GM12864 (cell line): Measurements from ENCODE around the gene OLFML2A.
"Not testable (repeated sequence)": the region's sequence is repeated elsewhere in the genome, so short reads cannot be mapped to it uniquely, and the experiment has no call there.

Source experiments
- DNase-seq: peaks from one replicate; pipeline ENCODE4 v3.0.0-alpha.2; 2011; ENCODE audit warnings: low read depth
- H3K4me3 ChIP-seq: 2 replicates; pipeline ENCODE4 v1.5.1; 2011; ENCODE audit warnings: mild to moderate bottlenecking, low read depth, low read length, control low read depth
- TF ChIP-seq, protein P1 (sequence below): IDR thresholded peaks from 2 replicates; pipeline ENCODE4 v1.5.1; 2011; ENCODE audit warnings: low read depth, mild to moderate bottlenecking, moderate library complexity, low read length, control low read depth, inconsistent platforms; ENCODE audit errors: missing control alignments

The OLFML2A gene

DNA sequence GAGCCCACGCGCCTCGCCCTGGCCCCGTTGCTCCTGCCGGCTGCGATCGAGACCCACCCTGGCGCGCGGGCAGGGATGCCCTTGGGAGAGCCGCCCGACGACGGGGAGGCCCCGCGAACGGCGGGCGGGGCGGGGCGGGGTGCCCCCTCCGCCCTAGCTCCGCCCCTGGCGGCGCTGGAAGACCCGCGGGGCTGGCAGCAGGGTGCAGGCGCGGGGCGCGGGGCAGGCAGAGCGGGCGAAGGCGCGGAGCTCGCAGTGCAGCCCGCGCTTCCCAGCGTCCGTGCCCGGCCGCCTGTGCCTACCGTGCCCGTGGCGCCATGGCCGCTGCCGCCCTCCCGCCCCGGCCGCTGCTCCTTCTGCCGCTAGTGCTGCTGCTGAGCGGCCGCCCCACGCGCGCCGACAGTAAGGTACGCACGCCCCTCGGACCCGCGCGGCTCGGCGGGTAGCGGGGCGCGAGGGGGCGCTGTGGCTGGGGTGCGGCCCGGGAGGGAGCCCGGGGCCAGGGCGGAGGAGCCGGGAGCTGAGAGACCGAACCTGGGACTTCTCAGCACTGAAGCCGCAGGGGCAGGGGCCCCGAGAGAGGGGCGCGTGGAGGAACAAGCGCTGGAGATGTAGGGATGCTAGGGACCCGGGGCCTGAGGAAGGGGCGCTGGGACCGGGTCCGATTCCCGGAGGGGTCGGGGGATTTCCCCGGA, at the start of gene OLFML2A:
Gene OLFML2A, plus strand, starts transcription at position 180 of the 695 bp plus-strand sequence. Its CDS starts 138 bp downstream, at position 318.
- H3K4me3 ChIP-seq: peak within 1 kb of the TSS; percentile 46
- DNase-seq: no peak
- TF ChIP-seq, protein P1, sequence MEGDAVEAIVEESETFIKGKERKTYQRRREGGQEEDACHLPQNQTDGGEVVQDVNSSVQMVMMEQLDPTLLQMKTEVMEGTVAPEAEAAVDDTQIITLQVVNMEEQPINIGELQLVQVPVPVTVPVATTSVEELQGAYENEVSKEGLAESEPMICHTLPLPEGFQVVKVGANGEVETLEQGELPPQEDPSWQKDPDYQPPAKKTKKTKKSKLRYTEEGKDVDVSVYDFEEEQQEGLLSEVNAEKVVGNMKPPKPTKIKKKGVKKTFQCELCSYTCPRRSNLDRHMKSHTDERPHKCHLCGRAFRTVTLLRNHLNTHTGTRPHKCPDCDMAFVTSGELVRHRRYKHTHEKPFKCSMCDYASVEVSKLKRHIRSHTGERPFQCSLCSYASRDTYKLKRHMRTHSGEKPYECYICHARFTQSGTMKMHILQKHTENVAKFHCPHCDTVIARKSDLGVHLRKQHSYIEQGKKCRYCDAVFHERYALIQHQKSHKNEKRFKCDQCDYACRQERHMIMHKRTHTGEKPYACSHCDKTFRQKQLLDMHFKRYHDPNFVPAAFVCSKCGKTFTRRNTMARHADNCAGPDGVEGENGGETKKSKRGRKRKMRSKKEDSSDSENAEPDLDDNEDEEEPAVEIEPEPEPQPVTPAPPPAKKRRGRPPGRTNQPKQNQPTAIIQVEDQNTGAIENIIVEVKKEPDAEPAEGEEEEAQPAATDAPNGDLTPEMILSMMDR: peak; percentile 34

GRCh38 chr9:124730772-124731171, 46.2 kb upstream of the OLFML2A start:
- H3K4me3 ChIP-seq: no peak overlapping the region
- TF ChIP-seq, protein P1: no peak
- DNase-seq: no peak

DNA sequence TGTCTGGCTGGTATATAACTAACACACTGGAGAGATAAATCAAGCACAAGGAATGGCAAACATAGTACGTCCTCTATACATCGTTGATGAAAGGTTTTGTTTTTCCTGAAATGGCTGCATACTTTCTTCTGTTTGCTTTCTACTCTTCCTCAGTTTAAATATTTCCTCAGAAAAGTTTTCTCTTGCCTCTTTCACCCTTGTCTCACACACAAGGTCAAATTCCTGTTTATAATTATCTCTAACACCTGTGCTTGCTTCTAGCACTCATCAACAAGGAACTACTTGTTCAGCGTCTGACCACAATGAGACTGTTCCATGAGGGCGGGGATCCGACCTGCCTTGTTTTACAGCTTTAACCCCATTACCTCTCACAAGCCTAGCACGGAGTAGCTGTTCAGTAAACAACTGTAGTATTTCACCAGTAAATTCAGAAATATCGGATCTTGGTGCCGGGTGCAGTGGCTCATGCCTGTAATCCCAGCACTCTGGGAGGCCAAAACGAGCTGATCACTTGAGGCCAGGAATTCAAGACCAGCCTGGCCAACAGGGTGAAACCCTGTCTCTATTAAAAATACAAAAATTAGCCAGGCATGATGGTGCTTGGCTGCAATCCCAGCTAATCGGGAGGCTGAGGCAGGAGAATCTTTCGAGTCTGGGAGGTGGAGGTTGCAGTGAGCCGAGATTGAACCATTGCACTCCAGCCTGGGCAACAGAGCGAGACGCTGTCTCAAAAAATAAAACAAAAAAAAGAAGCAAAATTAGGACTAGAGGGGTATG, 42.8 kb upstream of the OLFML2A start:
- no peak for DNase-seq
- TF ChIP-seq, protein P1: no peak
- no peak overlapping the region for H3K4me3 ChIP-seq

DNA sequence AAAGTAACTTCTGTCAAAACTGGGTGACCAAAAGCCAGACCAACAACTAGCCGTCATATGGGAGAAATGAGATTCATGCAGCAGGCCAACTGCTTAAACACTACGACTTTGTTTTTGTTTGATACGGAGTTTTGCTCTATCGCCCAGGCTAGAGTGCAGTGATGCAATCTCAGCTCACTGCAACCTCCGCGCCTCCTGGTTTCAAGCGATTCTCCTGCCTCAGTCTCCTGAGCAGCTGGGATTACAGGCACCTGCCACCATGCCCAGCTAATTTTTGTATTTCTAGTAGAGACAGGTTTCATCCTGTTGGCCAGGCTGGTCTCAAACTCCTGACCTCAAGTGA, 42.2 kb upstream of the OLFML2A start:
- DNase-seq, H3K4me3 ChIP-seq: not testable (repeated sequence)

DNA sequence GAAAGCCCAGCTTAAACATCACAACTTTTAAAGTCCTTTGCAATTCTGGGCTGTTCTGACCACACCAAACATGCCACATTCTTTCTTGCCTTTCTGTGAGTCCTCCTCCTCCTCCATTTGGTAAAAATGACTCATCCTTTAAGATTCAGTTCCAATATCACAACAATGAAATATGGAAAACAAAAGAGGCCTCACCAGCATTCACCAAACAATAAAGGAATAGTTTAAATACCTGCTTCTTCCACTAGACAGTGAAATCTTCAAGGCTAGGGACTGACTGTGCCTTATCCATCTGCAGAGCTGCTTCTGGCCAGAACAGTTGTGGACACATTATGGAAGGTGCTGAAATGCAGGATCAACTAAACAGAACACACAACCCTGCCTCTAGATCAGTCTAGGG, 41.8 kb upstream of the OLFML2A start:
- DNase-seq: no peak
- no peak overlapping the region for H3K4me3 ChIP-seq
- TF ChIP-seq, protein P1: no peak

DNA sequence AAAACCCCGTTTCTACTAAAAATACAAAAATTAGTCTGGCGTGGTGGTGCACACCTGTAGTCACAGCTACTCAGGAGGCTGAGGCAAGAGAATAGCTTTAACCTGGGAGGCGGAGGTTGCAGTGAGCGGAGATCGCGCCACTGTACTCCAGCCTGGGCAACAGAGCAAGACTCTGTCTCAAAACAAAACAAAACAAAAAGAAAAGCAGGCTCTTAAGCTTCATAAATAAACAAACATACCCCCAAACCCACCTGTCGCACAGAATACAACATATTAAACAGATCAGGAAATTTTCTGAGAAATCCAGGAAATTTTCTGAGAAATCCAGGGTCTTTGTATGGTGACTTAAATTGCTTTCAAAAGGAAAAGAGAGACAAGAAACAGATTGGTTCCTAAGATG, 38.9 kb upstream of the OLFML2A start:
- H3K4me3 ChIP-seq, DNase-seq: not testable (repeated sequence)

DNA sequence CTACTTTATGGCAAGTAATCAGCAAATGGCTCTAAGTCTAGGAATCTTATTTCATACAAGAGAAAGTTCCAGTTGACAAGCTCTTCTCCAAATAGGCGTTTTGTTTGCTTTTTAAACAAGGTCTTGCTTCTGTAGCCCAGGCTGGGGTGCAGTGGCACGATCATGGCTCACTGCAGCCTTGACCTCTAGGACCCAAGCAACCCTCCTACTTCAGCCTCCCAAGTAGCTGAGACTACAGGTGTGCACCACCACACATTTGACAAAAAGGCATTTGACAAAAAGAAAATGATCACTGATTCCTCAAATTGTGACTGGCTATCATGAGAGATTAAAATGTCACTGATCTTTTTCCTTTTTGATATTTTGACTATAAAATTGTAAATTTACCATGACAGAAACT, 37.6 kb upstream of the OLFML2A start:
- TF ChIP-seq, protein P1: no peak
- H3K4me3 ChIP-seq: no peak overlapping the region
- DNase-seq: no peak

DNA sequence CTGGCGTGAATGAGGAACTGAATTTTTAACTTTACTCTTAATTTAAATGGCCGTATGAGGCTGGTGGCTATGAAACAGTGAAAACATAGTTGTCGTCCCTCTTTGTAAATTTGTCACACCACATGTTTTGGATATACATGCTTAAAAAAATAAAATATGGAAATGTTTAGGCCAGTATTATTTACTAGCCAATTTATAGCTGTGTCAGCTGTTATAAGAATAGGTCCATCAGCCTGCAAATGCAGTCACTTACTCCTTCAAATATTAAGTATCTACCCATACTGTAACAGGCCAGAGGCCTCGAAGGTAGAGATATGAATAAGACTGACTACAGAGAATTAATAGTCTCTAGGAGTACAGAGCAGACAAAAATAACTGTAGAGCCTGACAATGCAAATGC, 35.8 kb upstream of the OLFML2A start:
- H3K4me3 ChIP-seq: no peak overlapping the region
- TF ChIP-seq, protein P1: no peak
- no peak for DNase-seq
